Activated gamma-delta T cell treated with Interleukin-2 at 50 U/mL for 16 hours (primary cell): ENCODE results near the gene KRTAP1-4.
"Not testable (repeated sequence)": the region's sequence is repeated elsewhere in the genome, so short reads cannot be mapped to it uniquely, and the experiment has no call there.

Experiments used
- DNase-seq: peaks from one replicate; pipeline ENCODE4 v3.0.0-alpha.2; 2020

KRTAP1-4 gene

GRCh38 chr17:41046735-41047465, 16.9 kb upstream of the KRTAP1-4 start, which contains the start of gene KRTAP2-1:
TSS of gene KRTAP2-1 (minus strand) at chr17:41047316. CDS start at chr17:41047267, 49 bp downstream.
- DNase-seq = not testable (repeated sequence)

GRCh38 chr17:41042953-41043352, 13.0 kb upstream of the KRTAP1-4 start:
- no peak for DNase-seq

DNA sequence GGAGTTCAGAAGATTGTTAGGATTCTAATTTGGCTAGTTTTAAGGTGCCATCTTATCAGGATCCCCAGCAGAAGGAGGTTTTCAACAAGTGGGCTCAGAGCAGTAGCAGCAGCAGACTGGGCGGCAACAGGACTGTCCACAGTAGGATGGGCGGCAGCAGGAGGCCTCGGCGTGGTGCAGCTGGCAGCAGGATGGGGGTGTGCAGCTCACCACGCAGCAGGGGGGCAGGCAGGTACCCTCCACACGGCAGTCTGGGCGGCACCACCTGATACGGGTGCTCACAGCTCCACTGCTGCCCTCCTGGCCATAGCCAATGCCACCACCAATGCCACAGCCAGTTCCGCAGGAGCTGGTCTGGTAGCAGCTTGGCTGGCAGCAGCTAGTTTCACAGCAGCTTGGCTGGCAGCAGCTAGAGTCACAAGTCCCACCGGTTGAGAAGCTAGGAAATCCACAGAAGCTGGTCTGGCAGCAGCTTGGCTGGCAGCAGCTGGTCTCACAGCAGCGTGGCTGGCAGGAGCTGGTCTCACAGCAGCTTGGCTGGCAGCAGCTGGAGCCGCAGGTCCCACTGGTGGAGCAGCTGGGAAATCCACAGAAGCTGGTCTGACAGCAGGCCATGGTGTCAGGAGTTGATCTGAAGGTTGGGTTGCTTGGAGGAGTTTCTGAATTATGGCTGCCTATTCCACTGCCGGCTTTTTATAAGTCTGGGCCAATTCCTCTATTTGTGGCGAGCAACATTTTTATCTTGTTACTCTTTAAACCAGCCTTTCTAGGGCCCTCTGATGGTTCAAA, 11.0 kb upstream of the KRTAP1-4 start, which contains the start of gene KRTAP1-1:
KRTAP1-1 (minus strand) TSS at position 668 of the 789 bp plus-strand sequence; CDS start at position 615, 53 bp downstream.
- DNase-seq = not testable (repeated sequence)

GRCh38 chr17:41037853-41038350, 7.9 kb upstream of the KRTAP1-4 start:
- no peak for DNase-seq

- DNase-seq = not testable (repeated sequence)
Observed at GRCh38 chr17:41034346-41034935, 4.4 kb upstream of the KRTAP1-4 start, which contains the start of gene KRTAP1-3. TSS of gene KRTAP1-3 (minus strand) at chr17:41034874. CDS start at chr17:41034821, 53 bp downstream.

- no peak for DNase-seq
Observed at GRCh38 chr17:41026715-41027471, 3.1 kb downstream of the KRTAP1-4 start, which contains the start of gene KRTAP1-5. TSS of gene KRTAP1-5 (minus strand) at chr17:41027208. CDS start at chr17:41027155, 53 bp downstream.

DNA sequence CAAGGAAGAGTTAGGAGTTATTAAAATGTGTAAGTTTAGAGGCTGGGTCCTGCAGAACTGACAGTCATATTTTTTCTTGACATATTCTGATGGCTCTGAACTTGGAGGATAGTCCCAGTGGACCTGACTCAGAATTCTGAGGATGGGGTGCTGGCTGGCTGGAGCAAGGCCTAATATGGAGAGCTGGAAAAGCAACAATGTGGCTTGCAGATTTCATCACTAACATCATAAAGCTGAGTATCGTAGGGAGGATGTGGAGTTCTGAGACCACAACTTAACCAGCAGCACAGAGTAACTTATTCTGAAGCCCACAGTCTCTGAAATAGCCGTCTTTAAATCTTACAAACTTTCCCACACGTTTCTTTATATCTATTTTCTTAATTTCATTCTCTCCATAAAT, 5.3 kb downstream of the KRTAP1-4 start:
- no peak for DNase-seq

GRCh38 chr17:41020336-41020735, 9.7 kb downstream of the KRTAP1-4 start:
- no peak for DNase-seq

- no peak for DNase-seq
Observed at GRCh38 chr17:41019415-41019814, 10.6 kb downstream of the KRTAP1-4 start.

GRCh38 chr17:41018541-41018940, 11.5 kb downstream of the KRTAP1-4 start:
- DNase-seq = no peak

- DNase-seq = no peak
Observed at GRCh38 chr17:41016578-41017215, 13.3 kb downstream of the KRTAP1-4 start.

DNA sequence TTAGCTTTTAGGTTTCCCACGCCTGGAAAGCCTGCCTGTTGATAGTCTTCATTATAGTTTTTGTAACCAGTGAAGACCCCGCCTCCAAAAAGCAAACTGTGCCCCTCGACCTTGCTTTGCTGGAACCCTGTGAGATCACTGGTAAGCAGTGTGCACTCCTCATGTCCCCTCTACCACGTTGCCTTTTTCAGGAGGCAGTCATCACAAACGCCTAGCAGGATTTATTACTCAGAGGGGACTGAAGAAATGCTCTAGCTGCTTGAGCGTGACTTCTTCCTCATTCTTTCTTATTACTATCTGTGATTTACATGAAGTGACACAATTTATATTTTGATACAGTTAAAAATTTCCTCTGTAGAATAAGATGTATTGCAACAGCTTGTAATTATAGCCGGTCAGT, 14.5 kb downstream of the KRTAP1-4 start:
- no peak for DNase-seq

GRCh38 chr17:41013606-41014005, 16.4 kb downstream of the KRTAP1-4 start:
- no peak for DNase-seq

- DNase-seq = no peak
Observed at GRCh38 chr17:41013181-41013580, 16.8 kb downstream of the KRTAP1-4 start.

DNA sequence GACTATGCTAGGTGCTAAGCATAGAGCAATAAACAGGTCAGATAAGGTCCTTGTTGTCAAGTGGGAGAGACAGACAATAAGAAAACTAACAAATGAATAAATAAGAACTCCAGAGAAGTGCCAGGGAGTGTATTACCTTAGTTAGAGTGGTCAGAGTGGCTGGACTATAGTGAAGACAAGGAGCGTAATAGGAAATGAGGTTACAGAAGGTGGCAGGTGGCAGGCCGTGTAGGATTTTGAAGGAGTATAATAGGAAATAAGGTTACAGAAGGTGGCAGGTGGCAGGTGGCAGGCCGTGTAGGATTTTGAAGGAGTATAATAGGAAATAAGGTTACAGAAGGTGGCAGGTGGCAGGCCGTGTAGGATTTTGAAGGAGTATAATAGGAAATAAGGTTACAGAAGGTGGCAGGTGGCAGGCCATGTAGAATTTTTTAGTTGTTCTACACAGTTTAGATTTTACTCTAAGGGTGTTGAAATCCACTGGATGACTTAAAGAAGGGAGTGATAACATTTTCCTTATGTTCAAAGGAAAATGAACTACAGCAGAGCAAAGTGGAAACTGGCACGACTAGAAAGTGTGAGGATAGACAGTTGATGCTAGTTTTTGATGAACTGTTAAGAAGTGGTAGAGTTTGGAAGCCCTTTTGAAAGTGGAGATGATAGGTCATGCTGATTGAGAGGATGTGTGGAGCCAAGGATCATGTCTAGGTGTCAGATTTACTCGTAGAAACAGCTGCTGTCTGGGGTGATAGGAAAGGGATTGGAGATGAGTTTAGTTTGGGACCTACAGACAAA, 17.5 kb downstream of the KRTAP1-4 start:
- DNase-seq = no peak

GRCh38 chr17:41010441-41010840, 19.6 kb downstream of the KRTAP1-4 start:
- DNase-seq = no peak

DNA sequence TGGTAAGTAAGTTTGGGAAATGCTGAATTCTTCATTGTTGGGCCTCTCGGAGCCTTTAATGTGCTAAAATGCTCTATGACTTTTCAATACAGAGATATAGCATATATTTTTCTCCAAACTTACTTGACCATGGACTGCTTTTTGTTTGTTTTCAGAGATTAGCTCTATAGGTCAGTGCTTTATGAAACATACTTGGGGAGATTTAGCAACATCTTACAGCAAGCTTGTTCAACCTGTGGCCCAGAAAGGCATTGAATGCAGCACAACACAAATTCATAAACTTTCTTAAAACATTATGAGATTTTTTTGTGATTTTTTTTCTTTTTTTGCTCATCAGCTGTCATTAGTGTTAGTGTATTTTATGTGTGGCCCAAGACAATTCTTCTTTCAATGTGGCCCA, 20.1 kb downstream of the KRTAP1-4 start:
- DNase-seq = no peak

GRCh38 chr17:41009301-41009760, 20.7 kb downstream of the KRTAP1-4 start:
- DNase-seq = no peak

GRCh38 chr17:41008811-41009210, 21.2 kb downstream of the KRTAP1-4 start, which contains the start of gene KRTAP3-1:
TSS of gene KRTAP3-1 (minus strand) at chr17:41009128. CDS start at chr17:41009074, 54 bp downstream.
- no peak for DNase-seq

DNA sequence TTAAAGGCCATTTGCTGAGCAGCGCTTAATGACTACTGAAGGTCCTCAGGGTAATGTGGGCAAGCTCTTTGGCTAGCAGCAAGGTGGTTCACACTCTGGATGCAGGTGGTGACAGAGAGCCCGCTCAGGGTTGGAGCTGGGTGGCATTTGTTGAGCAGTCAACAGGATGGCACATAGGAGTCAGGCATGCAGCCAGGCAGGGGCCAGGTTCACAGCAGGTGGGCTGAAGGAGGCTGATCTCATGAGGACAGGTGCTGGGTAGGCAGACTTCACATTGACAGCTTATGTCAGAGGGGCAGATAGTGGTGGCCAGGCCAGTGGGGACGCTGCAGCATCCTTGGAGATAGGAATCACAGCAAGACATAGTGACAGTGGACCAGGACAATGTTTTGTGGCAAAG, 25.6 kb downstream of the KRTAP1-4 start:
- no peak for DNase-seq

DNA sequence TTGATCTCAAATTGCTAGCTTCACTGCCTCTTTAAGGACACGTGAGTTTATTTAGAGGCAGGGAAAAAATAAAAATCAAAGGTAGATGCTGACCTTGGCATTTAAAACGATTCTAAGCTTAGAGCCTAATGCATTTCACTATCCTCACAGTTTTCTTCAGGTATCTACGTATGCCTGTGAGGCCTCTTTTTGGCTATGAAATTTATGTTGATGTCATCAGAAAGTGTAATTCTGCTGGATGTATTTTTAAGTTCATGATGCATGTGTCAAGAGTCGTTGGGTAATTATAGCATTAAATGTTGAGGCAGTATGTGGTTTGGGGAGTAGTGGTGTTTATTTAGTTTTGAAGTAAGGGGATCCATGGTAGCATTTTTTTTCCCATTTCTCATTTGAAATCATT, 26.1 kb downstream of the KRTAP1-4 start:
- DNase-seq = no peak
